ENCODE measurements around the gene PRKN. TPM values are rescaled to one million over a fixed set of nuclear protein-coding genes. Genes with fewer than 3 reads are reported as not detected.

Gene PRKN
- total and polyA plus RNA-seq, 2 experiments from 2014 or later, result 11.7 to 28.1 TPM

- Histone ChIP-seq H3K27me3 (no peaks in the 10 kb centered on the region), H3K4me3 (no peak overlapping the region), H3K9me3 (ENCODE audit: low read depth) (no peaks in the 10 kb centered on the region), H3K36me3 (no peaks in the 10 kb centered on the region), H3K27ac (no peak overlapping the region), H3K4me1 (ENCODE audit: low read depth) (peaks cover 11% of the 10 kb centered on the region)
- peak; percentile 70 for TF ChIP-seq CTCF (IDR thresholded peaks at IDR 0.05; ENCODE audit: low read depth, low read length)
- DNase-seq (ENCODE audit: low read depth in 1 of 2, low spot score in 1 of 2), result peak; percentile 81 to 94
These were observed 1309.1 kb downstream of the PRKN start for GRCh38 chr6:161418463-161418945.

- peaks cover 11% of the 10 kb centered on the region for H3K4me1 ChIP-seq (ENCODE audit: low read depth)
- peak overlapping the region; percentile 22 for H3K27ac ChIP-seq
- H3K36me3 ChIP-seq, result no peaks in the 10 kb centered on the region
- no peak for TF ChIP-seq CTCF (IDR thresholded peaks at IDR 0.05; ENCODE audit: low read depth, low read length)
- H3K4me3 ChIP-seq, result no peak overlapping the region
- peak in 1 of 2 donors; percentile 97 for DNase-seq (ENCODE audit: low read depth in 1 of 2, low spot score in 1 of 2)
- H3K9me3 ChIP-seq (ENCODE audit: low read depth), result no peaks in the 10 kb centered on the region
- H3K27me3 ChIP-seq, result no peaks in the 10 kb centered on the region
These were observed 1309.7 kb downstream of the PRKN start for GRCh38 chr6:161417717-161418462.

GRCh38 chr6:161415302-161415855 is 1312.2 kb downstream of the PRKN start:
- Histone ChIP-seq H3K27me3 (no peaks in the 10 kb centered on the region), H3K4me3 (no peak overlapping the region), H3K9me3 (ENCODE audit: low read depth) (no peaks in the 10 kb centered on the region), H3K27ac (no peak overlapping the region), H3K36me3 (no peaks in the 10 kb centered on the region), H3K4me1 (ENCODE audit: low read depth) (peaks cover 11% of the 10 kb centered on the region)
- peak in 1 of 2 donors; percentile 34 for DNase-seq (ENCODE audit: low read depth in 1 of 2, low spot score in 1 of 2)
- TF ChIP-seq CTCF (IDR thresholded peaks at IDR 0.05; ENCODE audit: low read depth, low read length), result no peak

GRCh38 chr6:161414707-161415106 is 1312.9 kb downstream of the PRKN start:
- Histone ChIP-seq H3K4me3 (no peak overlapping the region), H3K9me3 (ENCODE audit: low read depth) (no peaks in the 10 kb centered on the region), H3K4me1 (ENCODE audit: low read depth) (peaks cover 13% of the 10 kb centered on the region), H3K27me3 (no peaks in the 10 kb centered on the region), H3K27ac (no peak overlapping the region), H3K36me3 (no peaks in the 10 kb centered on the region)
- DNase-seq (ENCODE audit: low read depth in 1 of 2, low spot score in 1 of 2), result no peak
- no peak for TF ChIP-seq CTCF (IDR thresholded peaks at IDR 0.05; ENCODE audit: low read depth, low read length)

- no peak overlapping the region for H3K4me3 ChIP-seq
These were observed 1313.4 kb downstream of the PRKN start for GRCh38 chr6:161414180-161414579.

More at GRCh38 chr6:161414180-161414579, 1313.4 kb downstream of the PRKN start:
- Histone ChIP-seq H3K27ac (no peak overlapping the region), H3K9me3 (ENCODE audit: low read depth) (no peaks in the 10 kb centered on the region), H3K36me3 (no peaks in the 10 kb centered on the region), H3K4me1 (ENCODE audit: low read depth) (peaks cover 18% of the 10 kb centered on the region), H3K27me3 (no peaks in the 10 kb centered on the region)
- TF ChIP-seq CTCF (IDR thresholded peaks at IDR 0.05; ENCODE audit: low read depth, low read length), result no peak
- DNase-seq (ENCODE audit: low read depth in 1 of 2, low spot score in 1 of 2), result no peak
